CD8-positive, alpha-beta memory T cell (primary cell): ENCODE results near the gene NISCH. TPM values are rescaled to one million over a fixed set of nuclear protein-coding genes. Genes with fewer than 3 reads are reported as not detected.

Experiments used
- polyA plus RNA-seq: library from polyadenylated mRNA; unstranded; fragments of 300-500 nt; fragmentation: Illumina TruSeq; gene quantifications from one replicate; pipeline ENCODE4 v1.2.3, GENCODE V29; 2021
- total RNA-seq, 2 experiments: library from RNA; stranded (reverse); gene quantifications; one replicate each; pipeline ENCODE4 v1.2.3, GENCODE V29; 2021

Gene NISCH
- total and polyA plus RNA-seq, 3 experiments from 2014 or later = 31.6 to 66.2 (median 65.7) TPM

Other genes with a start within 250 kb of the NISCH start
- gene TLR9, start 230.0 kb upstream of the NISCH start, total RNA-seq = under 1 TPM; 0.16 to 0.22 TPM
- 0.16 TPM for gene TLR9, start 230.0 kb upstream of the NISCH start, polyA plus RNA-seq
- 100 to 1,000 TPM in 1 of 2 experiments, 10 to 100 TPM in 1; 98.2 to 101 TPM for gene TWF2, start 216.4 kb upstream of the NISCH start, total RNA-seq
- gene TWF2, start 216.4 kb upstream of the NISCH start, polyA plus RNA-seq = 138 TPM
- gene PPM1M, start 209.8 kb upstream of the NISCH start, total RNA-seq = 10 to 100 TPM; 56.6 to 60.8 TPM
- 81.8 TPM for gene PPM1M, start 209.8 kb upstream of the NISCH start, polyA plus RNA-seq
- gene WDR82, start 177.0 kb upstream of the NISCH start, total RNA-seq = 100 to 1,000 TPM; 133 to 140 TPM
- 133 TPM for gene WDR82, start 177.0 kb upstream of the NISCH start, polyA plus RNA-seq
- 10 to 100 TPM; 21.2 to 21.4 TPM for gene GLYCTK, start 167.8 kb upstream of the NISCH start, total RNA-seq
- gene GLYCTK, start 167.8 kb upstream of the NISCH start, polyA plus RNA-seq = 9.7 TPM
- 1 to 10 TPM; 7.0 TPM for gene DNAH1, start 139.3 kb upstream of the NISCH start, total RNA-seq
- 1.0 TPM for gene DNAH1, start 139.3 kb upstream of the NISCH start, polyA plus RNA-seq
- 100 to 1,000 TPM; 113 to 123 TPM for gene BAP1, start 45.6 kb upstream of the NISCH start, total RNA-seq
- gene BAP1, start 45.6 kb upstream of the NISCH start, polyA plus RNA-seq = 25.5 TPM
- 10 to 100 TPM; 11.6 to 12.0 TPM for gene PHF7, start 44.9 kb upstream of the NISCH start, total RNA-seq
- 10.7 TPM for gene PHF7, start 44.9 kb upstream of the NISCH start, polyA plus RNA-seq
- gene SEMA3G, start 10.5 kb upstream of the NISCH start, total RNA-seq = under 1 TPM; 0.13 to 0.16 TPM
- not detected for gene SEMA3G, start 10.5 kb upstream of the NISCH start, polyA plus RNA-seq
- gene TNNC1, start 1.6 kb upstream of the NISCH start, total RNA-seq = 1 to 10 TPM; 2.2 to 2.3 TPM
- gene TNNC1, start 1.6 kb upstream of the NISCH start, polyA plus RNA-seq = not detected
- 1 to 10 TPM; 7.6 to 9.7 TPM for gene STAB1, start 39.7 kb downstream of the NISCH start, total RNA-seq
- 0.05 TPM for gene STAB1, start 39.7 kb downstream of the NISCH start, polyA plus RNA-seq
- gene NT5DC2, start 78.3 kb downstream of the NISCH start, total RNA-seq = 10 to 100 TPM; 80.3 to 84.6 TPM
- 1.2 TPM for gene NT5DC2, start 78.3 kb downstream of the NISCH start, polyA plus RNA-seq
- gene UQCC5, start 81.0 kb downstream of the NISCH start, total RNA-seq = 10 to 100 TPM; 15.3 to 18.2 TPM
- gene UQCC5, start 81.0 kb downstream of the NISCH start, polyA plus RNA-seq = 20.7 TPM
- gene PBRM1, start 230.3 kb downstream of the NISCH start, total RNA-seq = 10 to 100 TPM; 78.6 to 81.4 TPM
- gene PBRM1, start 230.3 kb downstream of the NISCH start, polyA plus RNA-seq = 83.6 TPM
- gene GNL3, start 230.4 kb downstream of the NISCH start, total RNA-seq = 100 to 1,000 TPM; 229 to 233 TPM
- gene GNL3, start 230.4 kb downstream of the NISCH start, polyA plus RNA-seq = 58.5 TPM